ENCODE results near the gene UCN2.

DNA sequence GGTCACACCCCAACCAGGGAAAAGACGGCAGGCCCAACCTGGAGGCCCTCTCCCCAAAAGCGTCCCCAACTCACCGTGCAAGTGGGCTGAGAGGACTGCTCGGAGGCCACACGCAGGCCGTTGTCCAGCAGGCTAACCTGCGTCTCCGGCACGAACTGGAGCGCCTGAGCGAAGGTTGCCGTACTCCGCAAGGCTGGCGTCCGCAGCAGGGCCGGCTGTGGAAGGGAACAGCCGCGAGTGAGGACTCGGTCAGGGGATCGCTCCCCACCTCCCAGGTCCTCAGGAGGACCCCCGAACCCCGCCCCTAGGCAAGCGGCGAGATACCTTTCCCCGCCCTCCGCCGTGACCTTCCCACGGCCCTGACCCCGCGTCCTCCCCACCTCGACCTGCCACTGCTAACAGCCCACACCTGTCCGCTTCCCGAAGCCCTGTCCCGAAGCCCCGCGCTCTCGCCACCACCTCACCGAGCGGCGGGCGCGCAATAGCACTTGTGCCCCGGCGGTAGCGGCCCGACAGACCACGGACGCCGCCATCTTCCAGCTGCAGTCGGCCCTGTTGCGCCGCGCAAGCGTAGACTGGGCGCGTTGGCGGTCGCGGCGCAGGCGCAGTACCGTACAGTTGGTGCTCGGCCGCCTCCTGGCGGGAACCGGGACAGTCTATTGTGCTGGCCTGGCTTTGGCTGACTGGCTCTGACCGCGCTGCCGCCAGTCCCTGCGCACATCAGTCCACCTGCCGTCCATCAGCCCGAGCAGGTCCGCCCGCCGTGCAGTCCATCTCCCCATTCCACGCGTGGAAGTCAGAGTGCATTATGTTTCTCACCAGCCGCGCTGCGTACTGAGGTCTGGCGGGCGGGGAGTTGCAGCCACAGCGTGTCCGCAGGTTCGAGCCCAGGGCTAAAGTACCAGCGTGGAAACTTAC lies 45.8 kb upstream of the UCN2 start, which contains the start of gene UQCRC1:
- TF ChIP-seq, protein P1, sequence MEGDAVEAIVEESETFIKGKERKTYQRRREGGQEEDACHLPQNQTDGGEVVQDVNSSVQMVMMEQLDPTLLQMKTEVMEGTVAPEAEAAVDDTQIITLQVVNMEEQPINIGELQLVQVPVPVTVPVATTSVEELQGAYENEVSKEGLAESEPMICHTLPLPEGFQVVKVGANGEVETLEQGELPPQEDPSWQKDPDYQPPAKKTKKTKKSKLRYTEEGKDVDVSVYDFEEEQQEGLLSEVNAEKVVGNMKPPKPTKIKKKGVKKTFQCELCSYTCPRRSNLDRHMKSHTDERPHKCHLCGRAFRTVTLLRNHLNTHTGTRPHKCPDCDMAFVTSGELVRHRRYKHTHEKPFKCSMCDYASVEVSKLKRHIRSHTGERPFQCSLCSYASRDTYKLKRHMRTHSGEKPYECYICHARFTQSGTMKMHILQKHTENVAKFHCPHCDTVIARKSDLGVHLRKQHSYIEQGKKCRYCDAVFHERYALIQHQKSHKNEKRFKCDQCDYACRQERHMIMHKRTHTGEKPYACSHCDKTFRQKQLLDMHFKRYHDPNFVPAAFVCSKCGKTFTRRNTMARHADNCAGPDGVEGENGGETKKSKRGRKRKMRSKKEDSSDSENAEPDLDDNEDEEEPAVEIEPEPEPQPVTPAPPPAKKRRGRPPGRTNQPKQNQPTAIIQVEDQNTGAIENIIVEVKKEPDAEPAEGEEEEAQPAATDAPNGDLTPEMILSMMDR (conservative IDR thresholded peaks at IDR 0.05; ENCODE audit: low read length): peak; percentile 71
- TF ChIP-seq EZH2phosphoT487 (IDR thresholded peaks at IDR 0.05; ENCODE audit: borderline replicate concordance, low read depth, low read length): no peak

Measured in OCI-LY7 (cell line).